Vagina (tissue), 2 donors: Measurements from ENCODE around the gene ELL2.

Source experiments
- CTCF ChIP-seq, 3 experiments: fragments of 450-650 bp in 2 of 3; fragments of 200-600 bp in 1 of 3; sonication (generic) in 1 of 3; IDR thresholded peaks; one replicate each; pipeline ENCODE4 v1.5.1; 2017 to 2019; ENCODE audit warnings: antibody characterized with exemption in 3 of 3, mild to moderate bottlenecking in 2 of 3, moderate library complexity in 2 of 3
- POLR2A ChIP-seq, 2 donors: fragments of 450-650 bp; IDR thresholded peaks; one replicate each; pipeline ENCODE4 v1.6.1; 2017; ENCODE audit warnings: antibody characterized with exemption in 2 of 2, mild to moderate bottlenecking in 2 of 2, moderate library complexity in 2 of 2
- POLR2AphosphoS5 ChIP-seq, 2 donors: sonication (generic); formaldehyde crosslinking; IDR thresholded peaks; one replicate each; pipeline ENCODE4 v1.9.0; 2017; ENCODE audit warnings: antibody characterized with exemption in 2 of 2, mild to moderate bottlenecking in 2 of 2, low read depth in 1 of 2; ENCODE audit not compliant: insufficient read depth in 1 of 2

- TF ChIP-seq POLR2A (IDR thresholded peaks at IDR 0.05) (no peak), CTCF (IDR thresholded peaks at IDR 0.05) (no peak), POLR2AphosphoS5 (IDR thresholded peaks at IDR 0.05; ENCODE audit: insufficient read depth in 1 of 2, low read depth in 1 of 2) (no peak)
These were observed 117.9 kb downstream of the ELL2 start for GRCh38 chr5:95843733-95844223.
